ENCODE data around the gene BMPR2. TPM values are rescaled to one million over a fixed set of nuclear protein-coding genes. Genes with fewer than 3 reads are reported as not detected.
"Not testable (repeated sequence)": the region's sequence is repeated elsewhere in the genome, so short reads cannot be mapped to it uniquely, and the experiment has no call there.

BMPR2 gene
- total RNA-seq, 2 donors from 2014 or later, result 11.3 to 12.4 TPM

DNA sequence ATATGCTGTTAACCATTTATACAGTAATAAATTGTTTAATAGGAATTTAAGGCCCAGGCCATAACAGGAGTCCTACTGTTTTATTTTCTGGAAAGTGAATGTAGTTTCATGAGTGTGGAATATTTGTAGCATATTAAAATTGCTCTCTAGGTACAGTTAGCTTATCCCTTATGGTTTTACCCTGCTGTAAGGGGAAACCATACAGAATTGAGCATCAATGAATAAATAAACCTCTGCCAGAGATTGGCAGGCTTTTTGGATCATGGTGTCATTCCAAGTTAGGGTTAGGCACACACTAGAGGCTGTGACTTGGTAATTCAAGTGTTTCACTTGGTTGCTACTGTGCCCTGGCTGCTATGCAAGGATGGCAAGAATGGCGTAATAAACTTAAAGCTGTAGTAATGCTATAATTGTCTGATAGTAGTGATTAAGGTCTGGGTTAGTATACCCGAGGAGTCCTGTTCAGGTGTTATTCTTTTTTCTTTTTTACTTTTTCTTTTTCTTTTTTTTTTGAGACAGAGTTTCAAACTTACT lies 30.4 kb downstream of the BMPR2 start:
- no peak for ATAC-seq
- Mint-ChIP-seq H3K36me3 (ENCODE audit: low read depth) (no peaks in the 10 kb centered on the region), H3K4me1 (no peaks in the 10 kb centered on the region), H3K27me3 (no peaks in the 10 kb centered on the region), H3K27ac (no peak overlapping the region), H3K4me3 (no peak overlapping the region)
- no peak for DNase-seq
- no peaks in the 10 kb centered on the region for H3K9me3 ChIP-seq (ENCODE audit: control insufficient read depth, low read length, poor library complexity, severe bottlenecking)

GRCh38 chr2:202408546-202409140 lies 32.5 kb downstream of the BMPR2 start:
- DNase-seq, result no peak
- H3K36me3 Mint-ChIP-seq (ENCODE audit: low read depth), result no peaks in the 10 kb centered on the region
- H3K27me3 Mint-ChIP-seq, result no peaks in the 10 kb centered on the region
- no peaks in the 10 kb centered on the region for H3K4me1 Mint-ChIP-seq
- H3K4me3 Mint-ChIP-seq, result no peak overlapping the region
- ATAC-seq, result no peak
- H3K9me3 ChIP-seq (ENCODE audit: control insufficient read depth, low read length, poor library complexity, severe bottlenecking), result no peaks in the 10 kb centered on the region
- H3K27ac Mint-ChIP-seq, result no peak overlapping the region

GRCh38 chr2:202410092-202410491 lies 34.0 kb downstream of the BMPR2 start:
- ATAC-seq (no peak), DNase-seq (no peak)
- no peaks in the 10 kb centered on the region for H3K27me3 Mint-ChIP-seq
- no peaks in the 10 kb centered on the region for H3K36me3 Mint-ChIP-seq (ENCODE audit: low read depth)
- no peaks in the 10 kb centered on the region for H3K4me1 Mint-ChIP-seq
- no peaks in the 10 kb centered on the region for H3K9me3 ChIP-seq (ENCODE audit: control insufficient read depth, low read length, poor library complexity, severe bottlenecking)
- no peak overlapping the region for H3K4me3 Mint-ChIP-seq
- no peak overlapping the region for H3K27ac Mint-ChIP-seq

DNA sequence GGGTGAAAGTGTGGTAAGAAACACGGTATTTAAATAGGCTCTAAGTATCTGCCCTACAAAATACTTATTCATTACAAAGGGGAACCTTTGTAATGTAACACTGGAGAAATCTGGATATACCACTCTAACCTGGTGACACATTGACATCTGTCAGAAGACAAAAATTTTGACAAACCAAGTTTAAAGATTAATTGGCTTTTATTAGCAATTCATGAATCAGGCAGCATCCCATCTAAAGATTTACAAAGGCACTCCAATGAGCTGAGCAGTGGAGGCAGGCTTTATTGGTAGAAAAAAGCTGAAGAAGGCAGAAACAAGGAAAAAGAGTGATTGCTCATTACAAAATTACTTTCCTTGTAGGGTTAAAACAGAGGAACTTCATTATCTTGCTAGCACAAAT lies 35.0 kb downstream of the BMPR2 start:
- Mint-ChIP-seq H3K36me3 (ENCODE audit: low read depth) (peaks cover 2% of the 10 kb centered on the region), H3K27me3 (no peaks in the 10 kb centered on the region), H3K27ac (no peak overlapping the region), H3K4me1 (peaks cover 3% of the 10 kb centered on the region), H3K4me3 (no peak overlapping the region)
- no peaks in the 10 kb centered on the region for H3K9me3 ChIP-seq (ENCODE audit: control insufficient read depth, low read length, poor library complexity, severe bottlenecking)
- no peak for DNase-seq
- no peak for ATAC-seq

- Mint-ChIP-seq H3K4me3 (no peak overlapping the region), H3K27ac (no peak overlapping the region), H3K36me3 (ENCODE audit: low read depth) (peaks cover 2% of the 10 kb centered on the region), H3K27me3 (no peaks in the 10 kb centered on the region), H3K4me1 (peaks cover 5% of the 10 kb centered on the region)
- H3K9me3 ChIP-seq (ENCODE audit: control insufficient read depth, low read length, poor library complexity, severe bottlenecking), result no peaks in the 10 kb centered on the region
- DNase-seq (no peak), ATAC-seq (no peak)
Measured at GRCh38 chr2:202418027-202418426, 41.9 kb downstream of the BMPR2 start.

- no peaks in the 10 kb centered on the region for H3K9me3 ChIP-seq (ENCODE audit: control insufficient read depth, low read length, poor library complexity, severe bottlenecking)
- peaks cover 2% of the 10 kb centered on the region for H3K36me3 Mint-ChIP-seq (ENCODE audit: low read depth)
- H3K27ac Mint-ChIP-seq, result no peak overlapping the region
- H3K27me3 Mint-ChIP-seq, result no peaks in the 10 kb centered on the region
- no peak for DNase-seq
- no peak overlapping the region for H3K4me3 Mint-ChIP-seq
- no peak for ATAC-seq
- peaks cover 5% of the 10 kb centered on the region for H3K4me1 Mint-ChIP-seq
Measured at GRCh38 chr2:202418511-202418910, 42.4 kb downstream of the BMPR2 start.

- H3K36me3 Mint-ChIP-seq (ENCODE audit: low read depth), result no peaks in the 10 kb centered on the region
Measured at GRCh38 chr2:202423139-202423538, 47.0 kb downstream of the BMPR2 start.

GRCh38 chr2:202425036-202425435 lies 48.9 kb downstream of the BMPR2 start:
- Mint-ChIP-seq H3K27ac (peak overlapping the region; percentile 37), H3K36me3 (ENCODE audit: low read depth) (no peaks in the 10 kb centered on the region), H3K4me3 (no peak overlapping the region), H3K27me3 (no peaks in the 10 kb centered on the region), H3K4me1 (no peaks in the 10 kb centered on the region)
- no peaks in the 10 kb centered on the region for H3K9me3 ChIP-seq (ENCODE audit: control insufficient read depth, low read length, poor library complexity, severe bottlenecking)
- ATAC-seq (no peak), DNase-seq (no peak)

More at GRCh38 chr2:202423139-202423538, 47.0 kb downstream of the BMPR2 start:
- Mint-ChIP-seq H3K27me3 (no peaks in the 10 kb centered on the region), H3K4me1 (peaks cover 2% of the 10 kb centered on the region), H3K27ac (no peak overlapping the region), H3K4me3 (no peak overlapping the region)
- no peaks in the 10 kb centered on the region for H3K9me3 ChIP-seq (ENCODE audit: control insufficient read depth, low read length, poor library complexity, severe bottlenecking)
- DNase-seq, result no peak
- no peak for ATAC-seq

DNA sequence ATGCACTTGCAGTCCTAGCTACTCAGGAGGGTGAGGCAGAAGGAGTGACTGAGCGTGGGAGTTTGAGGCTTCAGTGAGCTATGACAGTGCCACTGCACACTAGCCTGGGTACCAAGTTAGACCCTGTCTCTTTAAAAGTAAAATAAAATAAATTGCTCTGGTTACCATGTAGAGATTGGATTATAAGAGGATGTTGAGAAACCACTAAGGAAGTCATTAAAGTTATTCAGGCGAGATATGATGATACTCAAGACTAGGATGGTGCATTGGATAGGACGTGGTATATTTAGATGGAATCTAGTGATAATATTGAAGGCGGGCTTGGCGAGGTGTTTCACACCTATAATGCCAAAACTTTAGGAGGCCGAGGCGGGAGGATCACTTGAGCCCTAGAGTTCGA lies 50.6 kb downstream of the BMPR2 start:
- DNase-seq, result no peak
- H3K4me3 Mint-ChIP-seq, result no peak overlapping the region
- H3K4me1 Mint-ChIP-seq, result no peaks in the 10 kb centered on the region

GRCh38 chr2:202429164-202429980 lies 53.2 kb downstream of the BMPR2 start:
- DNase-seq, result no peak
- Mint-ChIP-seq H3K36me3 (ENCODE audit: low read depth) (no peaks in the 10 kb centered on the region), H3K4me3 (no peak overlapping the region), H3K4me1 (no peaks in the 10 kb centered on the region), H3K27me3 (no peaks in the 10 kb centered on the region), H3K27ac (no peak overlapping the region)
- H3K9me3 ChIP-seq (ENCODE audit: control insufficient read depth, low read length, poor library complexity, severe bottlenecking), result no peaks in the 10 kb centered on the region
- ATAC-seq, result no peak

More for the DNA sequence above, 50.6 kb downstream of the BMPR2 start:
- Mint-ChIP-seq H3K27ac (no peak overlapping the region), H3K36me3 (ENCODE audit: low read depth) (no peaks in the 10 kb centered on the region), H3K27me3 (no peaks in the 10 kb centered on the region)
- H3K9me3 ChIP-seq (ENCODE audit: control insufficient read depth, low read length, poor library complexity, severe bottlenecking), result no peaks in the 10 kb centered on the region
- ATAC-seq, result no peak

DNA sequence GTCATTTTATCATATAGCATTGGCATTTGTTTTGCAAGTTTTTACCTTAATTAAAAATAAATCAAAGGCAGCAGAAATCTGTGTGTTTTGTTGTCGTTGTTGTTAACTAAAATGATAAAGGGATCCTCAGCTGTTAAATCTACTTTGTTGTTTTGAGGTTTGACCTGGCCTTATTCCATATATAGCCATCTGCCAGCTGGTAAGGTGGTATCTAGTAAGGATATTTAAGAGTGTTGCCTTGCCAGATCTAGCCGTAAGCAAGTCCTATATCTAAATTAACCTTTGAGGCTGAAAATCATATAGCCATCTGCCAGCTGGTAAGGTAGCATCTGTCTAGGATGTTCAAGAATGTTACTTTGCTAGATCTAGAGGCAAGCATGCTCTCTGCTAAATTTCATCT lies 56.6 kb downstream of the BMPR2 start:
- DNase-seq (no peak), ATAC-seq (no peak)
- Mint-ChIP-seq H3K27ac (no peak overlapping the region), H3K4me1 (no peaks in the 10 kb centered on the region), H3K27me3 (no peaks in the 10 kb centered on the region), H3K36me3 (ENCODE audit: low read depth) (no peaks in the 10 kb centered on the region), H3K4me3 (no peak overlapping the region)
- no peaks in the 10 kb centered on the region for H3K9me3 ChIP-seq (ENCODE audit: control insufficient read depth, low read length, poor library complexity, severe bottlenecking)

DNA sequence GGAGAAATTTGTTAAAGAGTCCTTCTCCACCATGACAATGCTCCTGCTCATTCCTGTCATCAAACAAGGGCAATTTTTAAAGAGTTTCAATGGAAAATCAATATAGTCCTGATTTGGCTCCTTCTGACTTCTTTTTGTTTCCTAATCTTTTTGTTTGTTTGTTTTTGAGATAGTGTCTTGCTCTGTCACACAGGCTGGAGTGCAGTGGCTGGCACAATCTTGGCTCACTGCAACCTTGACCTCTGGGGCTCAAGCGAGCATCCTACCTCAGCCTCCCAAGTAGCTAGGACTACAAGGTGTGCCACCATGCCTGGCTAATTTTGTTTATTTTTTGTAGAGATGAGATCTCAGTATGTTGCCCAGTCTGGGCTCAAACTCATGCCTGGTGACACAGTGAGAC lies 58.3 kb downstream of the BMPR2 start:
- H3K9me3 ChIP-seq (ENCODE audit: control insufficient read depth, low read length, poor library complexity, severe bottlenecking), result no peaks in the 10 kb centered on the region
- Mint-ChIP-seq H3K4me1 (no peaks in the 10 kb centered on the region), H3K36me3 (ENCODE audit: low read depth) (no peaks in the 10 kb centered on the region), H3K27me3 (no peaks in the 10 kb centered on the region), H3K27ac (no peak overlapping the region), H3K4me3 (no peak overlapping the region)
- ATAC-seq (no peak), DNase-seq (no peak)

DNA sequence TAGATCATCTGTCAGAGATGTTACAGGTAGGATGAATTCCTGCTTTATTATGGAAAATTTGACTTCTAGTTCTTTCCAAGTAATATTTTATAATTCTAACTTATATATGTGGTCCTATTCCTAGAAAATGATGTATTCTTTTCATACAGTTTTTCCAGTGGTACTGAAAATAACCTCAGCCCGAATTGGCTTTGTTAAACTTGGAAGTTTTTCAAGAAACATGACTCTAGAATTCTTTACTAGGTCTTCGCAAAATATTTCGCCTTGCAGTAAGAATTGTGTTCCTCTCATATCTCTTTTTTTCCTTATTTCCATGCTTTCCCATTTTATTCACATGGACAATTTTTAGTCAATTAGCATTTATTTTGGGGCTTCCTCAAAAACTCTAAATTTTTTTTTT lies 60.5 kb downstream of the BMPR2 start:
- DNase-seq, result no peak
- no peak for ATAC-seq
- H3K4me1 Mint-ChIP-seq, result no peaks in the 10 kb centered on the region
- H3K27ac Mint-ChIP-seq, result no peak overlapping the region
- H3K27me3 Mint-ChIP-seq, result no peaks in the 10 kb centered on the region
- no peaks in the 10 kb centered on the region for H3K9me3 ChIP-seq (ENCODE audit: control insufficient read depth, low read length, poor library complexity, severe bottlenecking)
- H3K4me3 Mint-ChIP-seq, result no peak overlapping the region
- no peaks in the 10 kb centered on the region for H3K36me3 Mint-ChIP-seq (ENCODE audit: low read depth)

GRCh38 chr2:202440117-202440516 lies 64.0 kb downstream of the BMPR2 start:
- H3K27ac Mint-ChIP-seq; DNase-seq; H3K4me1 Mint-ChIP-seq; ATAC-seq; H3K4me3 Mint-ChIP-seq; H3K36me3 Mint-ChIP-seq (ENCODE audit: low read depth); H3K27me3 Mint-ChIP-seq; H3K9me3 ChIP-seq (ENCODE audit: control insufficient read depth, low read length, poor library complexity, severe bottlenecking): not testable (repeated sequence)

Measured in T-helper 17 cell (primary cell).